T-helper 17 cell (primary cell): ENCODE results near the gene GLIS1. TPM values are rescaled to one million over a fixed set of nuclear protein-coding genes. Genes with fewer than 3 reads are reported as not detected.

ENCODE experiments used
- ATAC-seq: fragments of 150-1000 bp; cut with Tn5 transposase; 2 replicates; pipeline ENCODE4 v1.10.0; 2021; ENCODE audit warnings: mild to moderate bottlenecking, moderate library complexity
- DNase-seq, 3 donors: peaks; one replicate each; pipeline versions ENCODE4 v3.0.0 to v3.0.0-alpha.2; 2020 to 2021
- H3K9me3 ChIP-seq: one replicate; pipeline ENCODE4 v1.7.0; 2013; ENCODE audit warnings: low read length, mild to moderate bottlenecking; ENCODE audit not compliant: control insufficient read depth, poor library complexity, severe bottlenecking
- H3K27ac Mint-ChIP-seq: one replicate; pipeline ENCODE4 v1.8.0; 2022; ENCODE audit warnings: mild to moderate bottlenecking, moderate library complexity, mixed read lengths
- H3K27me3 Mint-ChIP-seq: one replicate; pipeline ENCODE4 v1.8.0; 2022; ENCODE audit warnings: mixed read lengths
- H3K36me3 Mint-ChIP-seq: one replicate; pipeline ENCODE4 v1.8.0; 2022; ENCODE audit warnings: low read depth, mixed read lengths
- H3K4me1 Mint-ChIP-seq: one replicate; pipeline ENCODE4 v1.8.0; 2022; ENCODE audit warnings: mild to moderate bottlenecking, mixed read lengths
- H3K4me3 Mint-ChIP-seq: one replicate; pipeline ENCODE4 v1.8.0; 2022; ENCODE audit warnings: mild to moderate bottlenecking, moderate library complexity, mixed read lengths
- total RNA-seq, 4 donors: library from RNA in 2 of 4; stranded (reverse) in 2 of 4; gene quantifications; one replicate each; pipeline ENCODE4 v1.2.3 and lab custom pipeline; 2022 to 2026

Gene GLIS1
- total RNA-seq, 2 donors from 2014 or later, result not detected

- H3K9me3 ChIP-seq, result no peaks in the 10 kb centered on the region
- H3K27me3 Mint-ChIP-seq, result peaks cover 6% of the 10 kb centered on the region
- peaks cover 11% of the 10 kb centered on the region for H3K4me1 Mint-ChIP-seq
- H3K27ac Mint-ChIP-seq, result peak overlapping the region; percentile 61
- no peak overlapping the region for H3K4me3 Mint-ChIP-seq
- no peak for ATAC-seq
- H3K36me3 Mint-ChIP-seq, result no peaks in the 10 kb centered on the region
- no peak for DNase-seq
Observed at GRCh38 chr1:53575955-53576320, 163.0 kb downstream of the GLIS1 start.

GRCh38 chr1:53575141-53575954, 163.6 kb downstream of the GLIS1 start:
- no peak for ATAC-seq
- H3K27ac Mint-ChIP-seq, result no peak overlapping the region
- DNase-seq, result no peak
- H3K4me3 Mint-ChIP-seq, result no peak overlapping the region
- no peaks in the 10 kb centered on the region for H3K9me3 ChIP-seq
- H3K36me3 Mint-ChIP-seq, result no peaks in the 10 kb centered on the region
- H3K4me1 Mint-ChIP-seq, result peaks cover 11% of the 10 kb centered on the region
- peaks cover 12% of the 10 kb centered on the region for H3K27me3 Mint-ChIP-seq

- Mint-ChIP-seq H3K4me3 (no peak overlapping the region), H3K4me1 (peaks cover 11% of the 10 kb centered on the region), H3K36me3 (no peaks in the 10 kb centered on the region), H3K27me3 (peaks cover 15% of the 10 kb centered on the region), H3K27ac (no peak overlapping the region)
- H3K9me3 ChIP-seq, result no peaks in the 10 kb centered on the region
- DNase-seq, result no peak
- ATAC-seq, result no peak
Observed at GRCh38 chr1:53574621-53575020, 164.3 kb downstream of the GLIS1 start.

- no peaks in the 10 kb centered on the region for H3K36me3 Mint-ChIP-seq
- no peak overlapping the region for H3K27ac Mint-ChIP-seq
- ATAC-seq (no peak), DNase-seq (no peak)
- H3K4me1 Mint-ChIP-seq, result peaks cover 11% of the 10 kb centered on the region
- H3K27me3 Mint-ChIP-seq, result peaks cover 18% of the 10 kb centered on the region
- no peaks in the 10 kb centered on the region for H3K9me3 ChIP-seq
- no peak overlapping the region for H3K4me3 Mint-ChIP-seq
Observed at GRCh38 chr1:53573931-53574330, 165.0 kb downstream of the GLIS1 start.

GRCh38 chr1:53573522-53573921, 165.4 kb downstream of the GLIS1 start:
- ATAC-seq (no peak), DNase-seq (no peak)
- H3K4me1 Mint-ChIP-seq, result peaks cover 11% of the 10 kb centered on the region
- H3K9me3 ChIP-seq, result no peaks in the 10 kb centered on the region
- H3K4me3 Mint-ChIP-seq, result no peak overlapping the region
- no peaks in the 10 kb centered on the region for H3K36me3 Mint-ChIP-seq
- H3K27ac Mint-ChIP-seq, result no peak overlapping the region
- H3K27me3 Mint-ChIP-seq, result peaks cover 22% of the 10 kb centered on the region

- no peak for ATAC-seq
- peaks cover 11% of the 10 kb centered on the region for H3K4me1 Mint-ChIP-seq
- H3K4me3 Mint-ChIP-seq, result no peak overlapping the region
- no peaks in the 10 kb centered on the region for H3K9me3 ChIP-seq
- H3K36me3 Mint-ChIP-seq, result no peaks in the 10 kb centered on the region
- DNase-seq, result no peak
- H3K27ac Mint-ChIP-seq, result no peak overlapping the region
- peaks cover 30% of the 10 kb centered on the region for H3K27me3 Mint-ChIP-seq
Observed at GRCh38 chr1:53572815-53573173, 166.2 kb downstream of the GLIS1 start.

- Mint-ChIP-seq H3K4me1 (peaks cover 10% of the 10 kb centered on the region), H3K4me3 (no peak overlapping the region)
Observed at GRCh38 chr1:53572065-53572814, 166.7 kb downstream of the GLIS1 start.

GRCh38 chr1:53568540-53568939, 170.4 kb downstream of the GLIS1 start:
- Mint-ChIP-seq H3K4me1 (no peaks in the 10 kb centered on the region), H3K36me3 (no peaks in the 10 kb centered on the region)

More at GRCh38 chr1:53572065-53572814, 166.7 kb downstream of the GLIS1 start:
- peaks cover 31% of the 10 kb centered on the region for H3K27me3 Mint-ChIP-seq
- no peak for DNase-seq
- no peaks in the 10 kb centered on the region for H3K36me3 Mint-ChIP-seq
- no peaks in the 10 kb centered on the region for H3K9me3 ChIP-seq
- H3K27ac Mint-ChIP-seq, result no peak overlapping the region
- no peak for ATAC-seq

GRCh38 chr1:53567851-53568250, 171.1 kb downstream of the GLIS1 start:
- no peak overlapping the region for H3K4me3 Mint-ChIP-seq
- H3K4me1 Mint-ChIP-seq, result peaks cover under 1% of the 10 kb centered on the region
- peaks cover 3% of the 10 kb centered on the region for H3K9me3 ChIP-seq
- no peaks in the 10 kb centered on the region for H3K36me3 Mint-ChIP-seq
- H3K27me3 Mint-ChIP-seq, result peaks cover 57% of the 10 kb centered on the region
- H3K27ac Mint-ChIP-seq, result no peak overlapping the region
- ATAC-seq, result no peak
- DNase-seq, result no peak

More at GRCh38 chr1:53568540-53568939, 170.4 kb downstream of the GLIS1 start:
- peaks cover 50% of the 10 kb centered on the region for H3K27me3 Mint-ChIP-seq
- DNase-seq (no peak), ATAC-seq (no peak)
- no peak overlapping the region for H3K27ac Mint-ChIP-seq
- H3K9me3 ChIP-seq, result peaks cover 3% of the 10 kb centered on the region
- no peak overlapping the region for H3K4me3 Mint-ChIP-seq

- Mint-ChIP-seq H3K36me3 (no peaks in the 10 kb centered on the region), H3K27me3 (peaks cover 61% of the 10 kb centered on the region), H3K4me3 (no peak overlapping the region), H3K27ac (no peak overlapping the region), H3K4me1 (peaks cover 5% of the 10 kb centered on the region)
- ATAC-seq (no peak), DNase-seq (no peak)
- peaks cover 3% of the 10 kb centered on the region for H3K9me3 ChIP-seq
Observed at GRCh38 chr1:53567450-53567849, 171.5 kb downstream of the GLIS1 start.

- ATAC-seq (no peak), DNase-seq (no peak)
- H3K36me3 Mint-ChIP-seq, result peaks cover 4% of the 10 kb centered on the region
- peaks cover 14% of the 10 kb centered on the region for H3K4me1 Mint-ChIP-seq
- no peak overlapping the region for H3K27ac Mint-ChIP-seq
- H3K9me3 ChIP-seq, result peaks cover 3% of the 10 kb centered on the region
- H3K4me3 Mint-ChIP-seq, result no peak overlapping the region
- H3K27me3 Mint-ChIP-seq, result peaks cover 71% of the 10 kb centered on the region
Observed at GRCh38 chr1:53563611-53564010, 175.4 kb downstream of the GLIS1 start.

- H3K36me3 Mint-ChIP-seq, result peaks cover 4% of the 10 kb centered on the region
- H3K27me3 Mint-ChIP-seq, result peaks cover 68% of the 10 kb centered on the region
- H3K9me3 ChIP-seq, result peaks cover 3% of the 10 kb centered on the region
- no peak for DNase-seq
- H3K4me1 Mint-ChIP-seq, result peaks cover 14% of the 10 kb centered on the region
- H3K27ac Mint-ChIP-seq, result no peak overlapping the region
- no peak overlapping the region for H3K4me3 Mint-ChIP-seq
- no peak for ATAC-seq
Observed at GRCh38 chr1:53562981-53563379, 176.0 kb downstream of the GLIS1 start.

- Mint-ChIP-seq H3K27ac (no peak overlapping the region), H3K27me3 (peaks cover 64% of the 10 kb centered on the region), H3K4me1 (peaks cover 14% of the 10 kb centered on the region), H3K4me3 (peak overlapping the region; percentile 75), H3K36me3 (peaks cover 4% of the 10 kb centered on the region)
- peaks cover 3% of the 10 kb centered on the region for H3K9me3 ChIP-seq
- DNase-seq, result no peak
- no peak for ATAC-seq
Observed at GRCh38 chr1:53562291-53562980, 176.5 kb downstream of the GLIS1 start.
